Choroid plexus epithelial cell (primary cell): ENCODE measurements around the gene ACBD6.

ENCODE experiments used
- DNase-seq: peaks from one replicate; pipeline ENCODE4 v3.0.0-alpha.2; 2010; ENCODE audit warnings: low read depth
- H3K4me3 ChIP-seq: 2 replicates; pipeline ENCODE4 v1.5.1; 2011; ENCODE audit warnings: low read depth, mild to moderate bottlenecking, control low read depth, low read length, moderate library complexity
- CTCF ChIP-seq: conservative IDR thresholded peaks from 2 replicates; pipeline ENCODE4 v1.5.1; 2011; ENCODE audit warnings: low read depth, mild to moderate bottlenecking, control low read depth, inconsistent platforms, low read length, moderate library complexity

Gene ACBD6

GRCh38 chr1:180372728-180373127, 129.6 kb downstream of the ACBD6 start:
- H3K4me3 ChIP-seq = no peak overlapping the region
- TF ChIP-seq CTCF = no peak
- no peak for DNase-seq

GRCh38 chr1:180370597-180370996, 131.8 kb downstream of the ACBD6 start:
- DNase-seq = no peak
- no peak for TF ChIP-seq CTCF
- no peak overlapping the region for H3K4me3 ChIP-seq

- no peak overlapping the region for H3K4me3 ChIP-seq
- DNase-seq = no peak
- no peak for TF ChIP-seq CTCF
Observed at GRCh38 chr1:180370188-180370587, 132.2 kb downstream of the ACBD6 start.

GRCh38 chr1:180369061-180369460, 133.3 kb downstream of the ACBD6 start:
- DNase-seq = no peak
- no peak for TF ChIP-seq CTCF
- no peak overlapping the region for H3K4me3 ChIP-seq

GRCh38 chr1:180366371-180367068, 135.9 kb downstream of the ACBD6 start:
- H3K4me3 ChIP-seq = no peak overlapping the region
- no peak for TF ChIP-seq CTCF
- peak; percentile 54 for DNase-seq

- DNase-seq = peak; percentile 11
Observed at GRCh38 chr1:180365039-180365438, 137.3 kb downstream of the ACBD6 start.

More at GRCh38 chr1:180365039-180365438, 137.3 kb downstream of the ACBD6 start:
- no peak for TF ChIP-seq CTCF
- no peak overlapping the region for H3K4me3 ChIP-seq
